ENCODE results near the gene C1S. TPM values are rescaled to one million over a fixed set of nuclear protein-coding genes. Genes with fewer than 3 reads are reported as not detected.

C1S gene
- total RNA-seq, 6 experiments from 2014 or later, result 21.9 to 30.8 (median 30.2) TPM

DNA sequence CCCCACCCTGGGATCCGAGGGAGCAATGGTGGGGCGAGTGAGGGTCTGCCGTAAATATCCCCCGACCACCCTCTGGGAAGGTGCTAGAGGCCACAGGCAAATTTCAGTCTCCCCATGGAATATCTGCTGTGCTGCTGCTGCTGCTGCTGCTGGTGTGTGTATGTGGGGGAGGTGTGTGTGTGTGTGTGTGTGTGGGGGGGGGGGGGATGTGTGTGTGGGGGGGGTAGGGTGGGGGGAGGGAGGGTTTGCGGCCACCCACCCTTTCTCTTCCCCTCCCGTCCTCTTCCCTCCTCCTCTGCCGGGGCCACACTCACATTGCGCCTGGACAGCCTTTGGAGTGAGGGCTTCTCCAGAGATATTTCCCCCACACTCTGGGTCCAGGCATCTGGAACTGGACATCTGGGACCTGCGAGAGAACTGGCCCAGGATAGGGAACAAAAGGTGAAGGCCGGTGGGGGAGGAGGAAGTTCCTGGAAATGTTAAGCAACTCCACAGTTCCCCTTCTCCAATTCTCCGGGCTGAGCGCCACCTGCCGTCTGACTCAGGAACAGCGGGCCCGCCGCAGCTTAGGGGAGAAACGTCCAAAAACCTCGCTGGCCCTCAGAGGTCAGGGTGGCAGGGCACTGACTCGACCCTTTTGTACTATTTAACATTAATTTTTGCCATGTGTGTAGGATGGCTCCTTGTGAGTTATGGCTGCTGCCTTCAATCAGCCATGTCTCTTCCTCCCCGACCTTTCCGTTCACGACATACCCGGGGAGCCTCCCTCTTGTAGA lies 48.5 kb downstream of the C1S start, which contains the start of gene C1RL:
Gene C1RL (minus strand): TSS at position 419 of the 776 bp plus-strand sequence. CDS start 34 bp downstream, at position 385.
- peak within 1 kb of the TSS; percentile 90 for H3K4me3 Mint-ChIP-seq
- DNase-seq, result peak; percentile 69
- H3K36me3 Mint-ChIP-seq (ENCODE audit: low read depth), result peaks cover 16% of the 10 kb centered on the region
- H3K27ac Mint-ChIP-seq, result peak within 1 kb of the TSS; percentile 96
- TF ChIP-seq, protein P1, sequence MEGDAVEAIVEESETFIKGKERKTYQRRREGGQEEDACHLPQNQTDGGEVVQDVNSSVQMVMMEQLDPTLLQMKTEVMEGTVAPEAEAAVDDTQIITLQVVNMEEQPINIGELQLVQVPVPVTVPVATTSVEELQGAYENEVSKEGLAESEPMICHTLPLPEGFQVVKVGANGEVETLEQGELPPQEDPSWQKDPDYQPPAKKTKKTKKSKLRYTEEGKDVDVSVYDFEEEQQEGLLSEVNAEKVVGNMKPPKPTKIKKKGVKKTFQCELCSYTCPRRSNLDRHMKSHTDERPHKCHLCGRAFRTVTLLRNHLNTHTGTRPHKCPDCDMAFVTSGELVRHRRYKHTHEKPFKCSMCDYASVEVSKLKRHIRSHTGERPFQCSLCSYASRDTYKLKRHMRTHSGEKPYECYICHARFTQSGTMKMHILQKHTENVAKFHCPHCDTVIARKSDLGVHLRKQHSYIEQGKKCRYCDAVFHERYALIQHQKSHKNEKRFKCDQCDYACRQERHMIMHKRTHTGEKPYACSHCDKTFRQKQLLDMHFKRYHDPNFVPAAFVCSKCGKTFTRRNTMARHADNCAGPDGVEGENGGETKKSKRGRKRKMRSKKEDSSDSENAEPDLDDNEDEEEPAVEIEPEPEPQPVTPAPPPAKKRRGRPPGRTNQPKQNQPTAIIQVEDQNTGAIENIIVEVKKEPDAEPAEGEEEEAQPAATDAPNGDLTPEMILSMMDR (IDR thresholded peaks at IDR 0.05), result peak; percentile 98
- H3K9me3 Mint-ChIP-seq, result peaks cover 15% of the 10 kb centered on the region
- peaks cover 33% of the 10 kb centered on the region for H3K4me1 Mint-ChIP-seq (ENCODE audit: low read depth)
- no peaks in the 10 kb centered on the region; the same call in 1 of the 2 replicates for H3K27me3 Mint-ChIP-seq (ENCODE audit: insufficient read depth)

DNA sequence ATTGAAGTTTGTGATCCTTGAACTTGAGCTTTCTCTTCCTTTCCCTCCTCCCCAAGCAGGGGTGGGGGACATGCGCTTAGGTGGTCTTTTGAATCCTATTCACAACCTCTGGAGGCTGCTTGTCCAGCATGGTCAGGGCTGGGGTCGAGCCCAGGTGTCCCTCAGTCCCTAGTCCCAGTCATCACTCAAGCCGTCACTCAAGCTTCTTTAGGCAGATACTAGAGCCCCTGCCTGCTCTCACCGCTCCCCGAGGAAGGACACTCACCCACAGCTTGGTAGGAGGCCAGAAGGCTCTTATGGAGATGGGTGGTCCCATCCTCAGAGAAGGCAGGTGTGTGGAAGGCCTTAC lies 49.0 kb downstream of the C1S start:
- H3K27ac Mint-ChIP-seq, result peak overlapping the region; percentile 96
- peak overlapping the region; percentile 90 for H3K4me3 Mint-ChIP-seq
- peaks cover 15% of the 10 kb centered on the region for H3K9me3 Mint-ChIP-seq
- peaks cover 33% of the 10 kb centered on the region for H3K4me1 Mint-ChIP-seq (ENCODE audit: low read depth)
- H3K27me3 Mint-ChIP-seq (ENCODE audit: insufficient read depth), result no peaks in the 10 kb centered on the region; the same call in 1 of the 2 replicates
- H3K36me3 Mint-ChIP-seq (ENCODE audit: low read depth), result peaks cover 19% of the 10 kb centered on the region
- TF ChIP-seq, protein P1 (IDR thresholded peaks at IDR 0.05), result 0 out of 2 replicates have a peak, but pooled peaks have one; percentile 5
- DNase-seq, result no peak

GRCh38 chr12:7110661-7111060 lies 50.1 kb downstream of the C1S start:
- H3K27ac Mint-ChIP-seq, result no peak overlapping the region
- H3K4me3 Mint-ChIP-seq, result no peak overlapping the region
- no peaks in the 10 kb centered on the region; the same call in 1 of the 2 replicates for H3K27me3 Mint-ChIP-seq (ENCODE audit: insufficient read depth)
- peaks cover 22% of the 10 kb centered on the region for H3K36me3 Mint-ChIP-seq (ENCODE audit: low read depth)
- peaks cover 11% of the 10 kb centered on the region for H3K9me3 Mint-ChIP-seq
- TF ChIP-seq, protein P1 (IDR thresholded peaks at IDR 0.05), result no peak
- peaks cover 33% of the 10 kb centered on the region for H3K4me1 Mint-ChIP-seq (ENCODE audit: low read depth)
- DNase-seq, result no peak

DNA sequence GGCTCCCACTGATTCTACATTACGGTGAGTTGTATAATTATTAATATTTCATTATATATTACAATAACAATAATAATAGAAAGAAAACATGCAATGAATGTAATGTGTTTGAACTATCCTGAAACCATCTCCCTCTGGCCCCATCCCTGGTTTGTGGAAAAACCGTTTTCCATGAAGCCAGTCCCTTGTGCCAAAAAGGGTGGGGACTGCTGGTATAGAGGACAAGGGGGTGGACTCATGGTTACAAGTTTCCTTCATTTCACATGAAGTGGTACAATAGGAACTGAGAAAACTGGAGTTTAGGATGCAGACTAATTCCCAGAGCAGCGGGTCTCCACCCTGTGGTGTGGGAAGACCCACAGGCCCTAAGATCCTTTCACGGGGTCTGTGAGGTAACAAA lies 51.5 kb downstream of the C1S start:
- H3K4me3 Mint-ChIP-seq, result no peak overlapping the region
- TF ChIP-seq, protein P1 (IDR thresholded peaks at IDR 0.05), result no peak
- H3K36me3 Mint-ChIP-seq (ENCODE audit: low read depth), result peaks cover 10% of the 10 kb centered on the region; the same call in 1 of the 2 replicates
- H3K4me1 Mint-ChIP-seq (ENCODE audit: low read depth), result peaks cover 31% of the 10 kb centered on the region
- H3K27me3 Mint-ChIP-seq (ENCODE audit: insufficient read depth), result no peaks in the 10 kb centered on the region; the same call in 1 of the 2 replicates
- DNase-seq, result no peak
- H3K27ac Mint-ChIP-seq, result no peak overlapping the region
- H3K9me3 Mint-ChIP-seq, result no peaks in the 10 kb centered on the region

- TF ChIP-seq, protein P1 (IDR thresholded peaks at IDR 0.05), result peak; percentile 93
- no peak for DNase-seq
- Mint-ChIP-seq H3K4me3 (no peak overlapping the region), H3K27ac (no peak overlapping the region), H3K9me3 (no peaks in the 10 kb centered on the region), H3K36me3 (ENCODE audit: low read depth) (peaks cover 10% of the 10 kb centered on the region; the same call in 1 of the 2 replicates), H3K27me3 (ENCODE audit: insufficient read depth) (no peaks in the 10 kb centered on the region; the same call in 1 of the 2 replicates), H3K4me1 (ENCODE audit: low read depth) (peaks cover 23% of the 10 kb centered on the region)
These were observed 52.9 kb downstream of the C1S start for GRCh38 chr12:7113389-7113871.

Measured in HFFc6 (cell line).